Activated T-cell treated with anti-CD3 and anti-CD28 coated beads, Interleukin-2, amount 50 U/mL, for 48 hours (primary cell): Measurements from ENCODE around the gene TMEM182.

Experiments used
- DNase-seq, 2 experiments: peaks; one replicate each; pipeline ENCODE4 v3.0.0-alpha.2; 2020

The TMEM182 gene

DNA sequence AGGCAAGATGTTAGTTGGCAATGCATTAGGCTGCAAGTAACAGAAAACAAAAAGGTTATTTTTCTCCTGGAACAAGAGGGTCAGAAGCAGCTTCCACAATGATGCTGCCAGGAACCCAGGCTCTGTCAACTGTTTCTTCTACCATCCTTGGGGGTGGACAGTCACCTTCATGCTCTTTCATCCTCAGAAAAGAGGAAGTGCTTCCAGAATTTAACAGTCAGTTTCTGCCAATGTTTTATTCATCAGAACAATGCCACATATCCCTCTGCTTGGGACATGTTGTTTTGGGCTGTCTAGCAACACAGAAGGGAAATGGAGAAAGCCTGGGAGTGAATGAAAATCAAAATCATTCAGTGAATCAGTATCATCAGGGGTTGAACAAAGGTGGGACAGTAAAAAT lies 7.1 kb downstream of the TMEM182 start:
- DNase-seq = no peak

GRCh38 chr2:102770506-102770905 lies 8.7 kb downstream of the TMEM182 start:
- no peak for DNase-seq

- DNase-seq = no peak
These were observed 9.3 kb downstream of the TMEM182 start for GRCh38 chr2:102771114-102771513.

- no peak for DNase-seq
These were observed 10.8 kb downstream of the TMEM182 start for GRCh38 chr2:102772659-102773058.

DNA sequence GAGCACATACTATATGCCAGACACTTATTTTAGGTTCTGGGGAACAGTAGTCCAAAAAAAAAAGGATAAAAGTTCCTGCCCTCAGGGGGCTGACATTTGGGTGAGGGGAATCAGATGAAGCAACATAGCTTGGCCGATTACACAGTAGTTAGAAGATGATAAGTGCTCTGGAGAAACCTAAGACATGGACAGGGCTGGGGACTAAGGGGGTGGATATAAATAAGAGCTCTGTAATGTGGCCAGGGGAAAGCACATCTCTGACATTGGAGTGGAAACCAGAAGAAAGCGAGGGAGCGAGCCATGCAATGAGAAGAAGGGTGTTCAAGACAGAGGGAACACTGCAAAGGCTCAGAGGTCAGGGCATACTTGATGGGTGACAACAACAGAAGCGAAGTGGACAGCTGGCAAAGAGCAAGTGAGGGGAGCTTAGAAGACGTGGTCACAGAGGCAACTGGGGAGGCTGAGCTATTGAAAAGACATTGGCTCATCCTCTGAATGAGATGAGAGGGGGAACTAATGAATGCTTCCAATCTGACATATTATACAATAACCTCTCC lies 11.4 kb downstream of the TMEM182 start:
- DNase-seq = no peak

DNA sequence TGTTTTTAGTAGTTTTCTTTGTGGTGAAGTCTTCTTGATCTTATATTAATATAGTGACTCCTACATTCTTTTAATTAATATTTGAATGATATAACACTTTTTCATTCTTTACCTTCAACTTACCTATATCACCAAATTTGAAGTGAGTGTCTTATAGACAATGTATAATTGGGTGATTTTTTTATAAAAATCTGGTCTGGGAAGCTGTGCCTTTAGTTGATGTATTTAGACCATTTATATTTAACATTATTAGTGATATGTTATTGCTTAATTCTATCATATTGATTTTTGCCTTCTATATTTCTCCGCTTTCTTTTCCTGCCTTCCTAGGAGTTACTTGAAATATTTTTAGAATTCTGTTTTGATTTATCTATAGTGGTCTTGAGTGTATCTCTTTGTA lies 16.4 kb downstream of the TMEM182 start:
- no peak for DNase-seq

DNA sequence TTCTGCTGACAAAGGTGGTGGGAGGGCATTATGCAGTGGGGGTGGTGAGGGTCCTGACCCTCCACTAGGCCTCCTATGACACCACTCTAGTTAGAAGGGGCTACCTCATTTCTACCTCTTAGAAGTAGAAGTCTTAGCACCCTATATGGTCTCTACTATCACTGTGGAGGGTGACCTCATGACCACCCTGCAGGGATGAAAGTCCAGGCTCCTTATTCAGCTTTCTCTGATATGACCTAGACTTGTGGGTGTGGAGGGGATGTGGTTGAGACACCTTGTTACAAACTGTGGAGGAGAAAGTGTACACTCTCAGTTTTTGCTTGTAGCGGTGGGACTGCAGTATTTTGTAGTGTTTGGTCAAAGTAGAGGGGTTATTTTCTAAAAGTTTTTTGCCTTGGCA lies 18.6 kb downstream of the TMEM182 start:
- DNase-seq = no peak

DNA sequence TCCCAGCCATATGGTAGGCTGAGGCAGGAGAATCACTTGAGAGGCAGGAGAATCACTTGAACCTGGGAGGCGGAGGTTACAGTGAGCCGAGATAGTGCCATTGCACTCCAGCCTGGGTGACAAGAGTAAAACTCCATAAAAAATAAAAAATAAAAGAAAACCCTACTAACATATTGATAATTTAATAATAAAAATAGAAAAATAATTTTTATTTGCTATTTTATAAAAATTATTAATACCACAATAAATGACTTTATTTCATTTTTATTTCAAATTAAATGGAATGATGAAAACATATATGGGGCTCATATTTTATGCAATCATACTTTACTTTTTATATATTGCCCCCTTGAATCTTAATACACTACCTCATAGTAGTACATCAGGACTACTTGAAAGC lies 20.4 kb downstream of the TMEM182 start:
- DNase-seq = no peak

- no peak for DNase-seq
These were observed 21.1 kb downstream of the TMEM182 start for GRCh38 chr2:102782933-102783332.

- DNase-seq = no peak
These were observed 21.8 kb downstream of the TMEM182 start for GRCh38 chr2:102783506-102784183.

- DNase-seq = no peak
These were observed 23.1 kb downstream of the TMEM182 start for GRCh38 chr2:102784940-102785339.

DNA sequence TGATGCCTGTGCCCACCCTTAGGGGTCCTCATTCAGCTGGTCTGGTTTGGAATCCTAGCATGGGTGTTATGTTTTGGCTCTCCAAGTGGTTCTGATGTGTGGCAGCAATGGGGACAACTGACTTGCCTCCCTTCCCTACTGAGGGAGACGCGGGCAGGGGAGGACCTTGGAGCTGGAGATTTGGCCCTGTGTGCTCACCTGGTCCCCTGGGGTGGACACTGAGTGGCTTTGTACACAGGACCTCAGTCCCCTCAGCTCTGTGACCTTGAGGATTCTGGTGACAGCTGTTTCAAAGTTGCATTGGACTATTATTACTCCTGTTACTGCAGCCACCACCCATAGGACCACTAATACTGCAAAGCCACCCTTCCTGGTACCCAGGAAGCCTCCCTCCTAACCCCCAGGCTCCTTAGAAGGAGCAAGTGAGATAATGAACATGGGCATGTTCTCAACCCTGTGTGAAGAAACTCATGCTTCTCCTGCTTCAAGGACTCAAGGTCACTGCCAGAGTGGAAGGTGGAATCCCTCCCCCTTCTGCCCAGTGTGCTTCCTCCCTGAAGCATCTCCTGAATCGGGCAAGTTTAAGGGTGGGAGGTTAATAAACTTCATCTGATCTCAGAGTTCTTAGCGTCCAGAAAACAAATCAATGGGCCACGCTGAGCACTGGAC lies 26.5 kb downstream of the TMEM182 start:
- no peak for DNase-seq

DNA sequence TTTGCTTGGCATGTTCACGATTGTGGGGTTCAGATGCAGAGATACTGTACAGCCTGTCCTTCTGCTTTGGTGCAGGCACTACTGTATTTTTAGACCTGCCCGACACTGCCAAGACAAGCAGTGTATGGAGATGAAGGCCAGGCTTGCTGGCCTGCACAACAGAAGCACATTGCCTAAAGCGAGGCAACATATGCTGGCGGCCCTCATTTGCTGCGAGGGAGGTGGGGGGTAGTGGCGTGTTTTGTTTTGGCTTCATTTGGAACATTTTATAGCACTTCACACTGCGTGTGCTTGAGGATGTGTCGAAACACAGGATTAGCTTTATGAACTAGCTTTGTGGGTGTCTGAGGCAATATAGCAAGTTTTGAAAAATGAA lies 27.0 kb downstream of the TMEM182 start:
- DNase-seq = no peak

DNA sequence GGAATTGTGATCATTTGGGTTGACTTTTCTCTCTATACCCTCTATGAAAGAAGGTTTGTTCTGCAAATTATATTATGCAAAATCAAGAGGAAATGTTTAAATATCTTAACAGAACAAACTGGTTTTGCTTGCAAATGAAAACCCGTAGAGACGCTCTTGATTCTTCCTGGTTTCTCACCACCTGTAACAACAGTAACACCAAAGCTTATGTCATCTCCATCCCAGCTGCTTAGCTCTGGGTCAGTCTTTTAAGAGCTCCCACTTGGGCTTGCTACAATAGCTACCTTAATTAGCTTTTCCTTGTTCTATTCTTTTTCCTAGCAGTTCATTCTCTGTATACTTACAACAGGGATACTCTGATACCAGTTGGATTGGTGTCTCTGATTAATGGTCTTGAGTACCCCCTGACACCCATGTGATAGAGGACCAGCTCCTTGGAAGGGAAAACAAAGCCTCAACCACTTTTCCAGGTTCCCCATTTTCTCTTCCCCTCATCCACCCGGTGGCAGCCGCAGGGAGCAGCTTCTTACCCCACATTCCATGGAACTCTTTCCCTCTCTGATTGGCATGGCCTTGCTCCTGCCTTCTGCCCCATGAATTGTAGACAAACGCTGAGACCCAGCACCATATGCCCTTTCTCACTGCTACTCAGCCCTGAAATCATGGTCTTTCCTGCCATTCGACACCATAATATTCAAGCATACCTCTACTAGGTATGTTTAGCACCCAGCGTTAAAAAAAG lies 27.7 kb downstream of the TMEM182 start:
- no peak for DNase-seq

- DNase-seq = no peak
These were observed 28.2 kb downstream of the TMEM182 start for GRCh38 chr2:102790091-102790455.

DNA sequence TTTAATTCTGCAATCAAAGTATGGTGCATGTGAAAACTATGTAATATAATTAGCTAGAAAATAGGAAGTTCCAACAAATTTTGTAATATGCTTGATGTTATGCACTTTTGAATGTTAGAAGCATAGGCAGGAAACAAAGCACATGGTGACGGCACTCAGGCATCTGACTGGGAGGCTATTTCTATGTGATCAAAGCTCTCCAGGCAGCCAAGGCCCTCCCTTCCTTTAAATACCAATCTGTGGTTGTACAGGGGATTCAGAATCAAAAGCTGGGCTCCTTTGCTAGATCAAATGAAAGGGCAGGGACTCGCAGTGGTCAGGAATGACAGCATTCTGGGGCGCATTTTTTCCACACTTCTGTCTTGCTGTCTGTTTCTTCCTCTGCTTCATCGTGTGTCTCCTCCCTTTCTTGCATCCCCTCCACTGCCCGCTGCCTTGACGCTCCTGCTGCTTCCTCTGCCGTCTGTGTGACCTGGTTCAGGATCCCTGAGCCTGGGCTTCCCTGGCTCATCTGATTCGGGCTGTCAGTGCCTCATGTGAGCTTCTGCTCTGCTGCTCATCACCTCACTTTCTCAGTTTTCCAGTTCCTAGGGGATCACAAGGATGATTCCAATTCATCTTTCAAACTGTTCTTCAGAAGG lies 30.9 kb downstream of the TMEM182 start:
- no peak for DNase-seq

GRCh38 chr2:102795641-102796040 lies 33.8 kb downstream of the TMEM182 start:
- no peak for DNase-seq

DNA sequence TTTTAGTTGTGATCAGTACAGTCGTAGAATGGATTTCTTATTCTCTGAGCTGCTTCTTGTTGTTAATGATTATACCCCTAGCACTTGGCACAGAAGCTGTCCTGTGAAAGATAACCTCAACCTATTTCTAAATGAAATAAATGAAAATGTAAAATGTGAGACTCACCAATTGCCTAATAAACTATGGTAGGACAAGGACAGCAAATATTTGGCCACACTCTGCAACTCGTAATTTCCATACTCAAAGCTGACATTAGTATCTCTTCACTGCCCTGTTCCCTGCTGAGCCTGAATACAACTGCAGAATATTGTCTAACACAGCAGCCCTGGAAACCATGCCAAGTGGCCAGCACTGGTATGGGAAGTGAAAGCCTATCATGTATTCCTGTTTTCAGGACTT lies 34.5 kb downstream of the TMEM182 start:
- no peak for DNase-seq

- no peak for DNase-seq
These were observed 35.7 kb downstream of the TMEM182 start for GRCh38 chr2:102797486-102797885.

DNA sequence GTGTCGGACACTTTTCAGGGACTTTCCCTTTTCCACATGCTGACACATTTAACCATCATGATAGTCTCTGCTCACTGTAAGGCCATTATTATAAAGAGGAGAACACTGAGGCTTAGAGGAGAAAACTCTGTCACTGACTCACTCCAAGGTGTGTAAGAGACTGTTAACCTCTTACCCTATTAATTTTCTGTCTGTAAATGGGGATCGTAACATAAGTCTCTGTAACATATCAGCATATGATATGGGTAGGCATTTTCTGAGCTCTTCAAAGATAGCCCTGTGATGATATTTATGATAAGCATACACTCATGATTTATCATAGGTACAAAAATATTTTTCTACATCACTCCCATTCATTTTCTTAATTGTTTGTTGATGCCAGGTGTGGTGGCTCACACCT lies 36.4 kb downstream of the TMEM182 start:
- DNase-seq = no peak

- DNase-seq = no peak
These were observed 39.4 kb downstream of the TMEM182 start for GRCh38 chr2:102801098-102801718.

GRCh38 chr2:102801858-102802699 lies 40.2 kb downstream of the TMEM182 start:
- DNase-seq = no peak
